ENCODE results near the gene DNAJC8. TPM values are rescaled to one million over a fixed set of nuclear protein-coding genes. Genes with fewer than 3 reads are reported as not detected.

Gene DNAJC8
- total RNA-seq, 6 experiments from 2014 or later = 22.2 to 34.4 (median 28.2) TPM

- Histone ChIP-seq H3K9me3 (no peaks in the 10 kb centered on the region), H3K36me3 (no peaks in the 10 kb centered on the region), H3K27ac (peak overlapping the region in 1 of 3 donors; percentile 29), H3K27me3 (no peaks in the 10 kb centered on the region), H3K4me3 (no peak overlapping the region), H3K4me1 (peaks cover 0 to 3% (median 0%) of the 10 kb centered on the region in 4 donors)
- WGBS (ENCODE audit: insufficient coverage, low coverage, low lambda C conversion rate, missing lambda C conversion rate) = 77% methylated on average over 3 of the region's 3 CpGs
- ATAC-seq (peak in 3 of 4 donors; percentile 15 to 35 (median 18)), DNase-seq (no peak)
- intact Hi-C loops (cut with DNase I) = no loop called here
- TF ChIP-seq CTCF (IDR thresholded peaks at IDR 0.05) (no peak), POLR2A (IDR thresholded peaks at IDR 0.05) (no peak)
These were observed 71.1 kb downstream of the DNAJC8 start for GRCh38 chr1:28161751-28162150.

- TF ChIP-seq POLR2A (IDR thresholded peaks at IDR 0.05) = no peak
- no peak for TF ChIP-seq CTCF (IDR thresholded peaks at IDR 0.05)
- H3K4me1 ChIP-seq = peaks cover 0 to 3% (median 0%) of the 10 kb centered on the region in 4 donors
- ATAC-seq = peak; percentile 37 to 55 (median 50)
- H3K36me3 ChIP-seq = no peaks in the 10 kb centered on the region
- DNase-seq = no peak
- intact Hi-C loops (cut with DNase I) = no loop called here
- H3K9me3 ChIP-seq = no peaks in the 10 kb centered on the region
- H3K4me3 ChIP-seq = no peak overlapping the region
- WGBS (ENCODE audit: insufficient coverage, low coverage, low lambda C conversion rate, missing lambda C conversion rate) = 58% methylated on average over 3 of the region's 5 CpGs
- H3K27ac ChIP-seq = peak overlapping the region in 2 of 3 donors; percentile 40 to 43
- no peaks in the 10 kb centered on the region for H3K27me3 ChIP-seq
These were observed 72.0 kb downstream of the DNAJC8 start for GRCh38 chr1:28160782-28161266.

DNA sequence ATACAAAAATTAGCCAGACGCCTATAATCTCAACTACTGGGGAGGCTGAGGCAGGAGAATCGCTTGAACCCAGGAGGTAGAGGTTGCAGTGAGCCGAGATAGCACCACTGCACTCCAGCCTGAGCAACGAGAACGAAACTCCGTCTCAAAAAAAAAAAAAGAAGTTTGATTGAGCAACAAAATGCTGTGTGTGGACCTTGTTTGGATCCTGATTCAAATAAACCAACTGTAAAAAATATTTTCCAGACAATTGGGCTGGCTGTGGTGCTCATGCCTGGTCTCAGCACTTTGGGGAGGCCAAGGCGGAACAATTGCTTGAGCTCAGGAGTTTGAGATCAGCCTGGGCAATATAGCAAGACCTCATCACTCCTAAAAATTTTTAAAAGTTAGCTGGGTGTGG is 73.1 kb downstream of the DNAJC8 start:
- DNase-seq (no peak), ATAC-seq (peak in 1 of 4 donors; percentile 22)
- intact Hi-C loops (cut with DNase I) = no loop called here
- H3K4me1 ChIP-seq = peaks cover 0 to 10% (median 0%) of the 10 kb centered on the region in 4 donors
- H3K9me3 ChIP-seq = no peaks in the 10 kb centered on the region
- H3K27ac ChIP-seq = no peak overlapping the region
- WGBS (ENCODE audit: insufficient coverage, low coverage, low lambda C conversion rate, missing lambda C conversion rate) = 77% methylated on average over 4 of the region's 7 CpGs
- no peaks in the 10 kb centered on the region for H3K27me3 ChIP-seq
- H3K4me3 ChIP-seq = no peak overlapping the region
- TF ChIP-seq CTCF (IDR thresholded peaks at IDR 0.05) = no peak
- no peak for TF ChIP-seq POLR2A (IDR thresholded peaks at IDR 0.05)
- no peaks in the 10 kb centered on the region for H3K36me3 ChIP-seq

DNA sequence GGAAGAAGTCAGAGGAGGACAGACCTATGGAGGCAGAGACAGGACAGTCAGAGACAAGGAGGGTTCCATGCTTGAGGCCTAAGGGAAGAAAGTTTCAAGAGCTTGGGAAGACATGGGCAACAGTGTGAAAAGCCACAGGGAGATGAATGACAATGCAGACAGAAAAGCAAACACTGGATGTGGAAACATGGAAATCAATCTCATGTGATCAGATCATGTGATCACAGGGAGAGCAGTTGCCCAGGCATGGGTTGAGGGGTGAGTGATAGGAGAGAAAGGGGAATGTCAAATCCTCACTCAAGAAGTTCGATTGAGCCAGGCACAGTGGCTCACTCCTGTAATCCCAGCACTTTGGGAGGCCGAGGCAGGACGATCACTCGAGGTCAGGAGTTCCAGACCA is 73.6 kb downstream of the DNAJC8 start:
- TF ChIP-seq CTCF (IDR thresholded peaks at IDR 0.05) = no peak
- no peak for TF ChIP-seq POLR2A (IDR thresholded peaks at IDR 0.05)
- H3K27ac ChIP-seq = no peak overlapping the region
- DNase-seq (no peak), ATAC-seq (peak in 2 of 4 donors; percentile 6 to 11)
- H3K9me3 ChIP-seq = no peaks in the 10 kb centered on the region
- intact Hi-C loops (cut with DNase I) = no loop called here
- peaks cover 0 to 14% (median 0%) of the 10 kb centered on the region in 4 donors for H3K4me1 ChIP-seq
- no peak overlapping the region for H3K4me3 ChIP-seq
- H3K36me3 ChIP-seq = no peaks in the 10 kb centered on the region
- no peaks in the 10 kb centered on the region for H3K27me3 ChIP-seq
- WGBS (ENCODE audit: insufficient coverage, low coverage, low lambda C conversion rate, missing lambda C conversion rate) = 94% methylated on average over 3 of the region's 4 CpGs
